A549 (cell line): ENCODE measurements around the gene OR6S1. TPM values are rescaled to one million over a fixed set of nuclear protein-coding genes. Genes with fewer than 3 reads are reported as not detected.
"Not testable (repeated sequence)": the region's sequence is repeated elsewhere in the genome, so short reads cannot be mapped to it uniquely, and the experiment has no call there.

Experiments
- ATAC-seq, 2 experiments: fragments of 200-7000 bp in 1 of 2; fragments of >200 bp in 1 of 2; cut with Nextera tagmentation in 1 of 2; cut with Tn5 transposase in 1 of 2; 3 replicates each; pipeline versions ENCODE4 v1.8.0 to v1.9.1; 2018 to 2020; ENCODE audit warnings: mild to moderate bottlenecking in 1 of 2, moderate library complexity in 1 of 2
- CTCF ChIA-PET: fragments of 300-600 bp; sonication (Branson Sonifier 250); formaldehyde crosslinking; extraction: SDS; loops from one replicate; lab custom pipeline; 2021; ENCODE audit warnings: antibody characterized with exemption, inconsistent platforms; lab: Yijun Ruan, JAX
- POLR2A ChIA-PET: fragments of 350-600 bp; formaldehyde crosslinking; extraction: SDS; loops from one replicate; lab custom pipeline; 2021; ENCODE audit warnings: antibody characterized with exemption, inconsistent platforms; lab: Yijun Ruan, JAX
- DNase-seq, 2 experiments: peaks; one replicate each; pipeline versions ENCODE4 v3.0.0 to v3.0.0-alpha.2; 2011 to 2016; ENCODE audit warnings: low read depth in 1 of 2, low spot score in 1 of 2
- FAIRE-seq: peaks from 2 replicates; lab custom pipeline; 2011; peaks lifted over from hg19 to GRCh38; lab: Jason Lieb, UNC
- H3K27ac ChIP-seq, 2 experiments: fragments of >200 bp; sonication (Bioruptor Twin); formaldehyde crosslinking; 3 replicates each; pipeline ENCODE4 v1.5.1; 2016 to 2017
- H3K4me1 ChIP-seq: fragments of >200 bp; sonication (Bioruptor Twin); formaldehyde crosslinking; 3 replicates; pipeline ENCODE4 v1.6.1; 2016
- H3K4me2 ChIP-seq: fragments of >200 bp; sonication (Bioruptor Twin); formaldehyde crosslinking; 3 replicates; pipeline ENCODE4 v1.6.1; 2016
- H3K4me3 ChIP-seq: fragments of >200 bp; sonication (Bioruptor Twin); formaldehyde crosslinking; 3 replicates; pipeline ENCODE4 v1.5.1; 2016
- H3K9me3 ChIP-seq: fragments of >200 bp; sonication (Bioruptor Twin); formaldehyde crosslinking; 3 replicates; pipeline ENCODE4 v1.6.1; 2016
- BHLHE40 ChIP-seq: IDR thresholded peaks from 2 replicates; pipeline ENCODE4 v1.6.1; 2012; ENCODE audit warnings: low read depth, low read length, inconsistent platforms
- CBX8 ChIP-seq: fragments of 200-600 bp; sonication (generic); IDR thresholded peaks from 2 replicates; pipeline ENCODE4 v1.6.1; 2016
- CEBPB ChIP-seq, 2 experiments: fragments of >200 bp in 1 of 2; sonication (Bioruptor Twin) in 1 of 2; formaldehyde crosslinking in 1 of 2; IDR thresholded peaks; 2 replicates each; pipeline ENCODE4 v1.6.1; 2012 to 2016
- CHD2 ChIP-seq: fragments of 150-350 bp; IDR thresholded peaks from 2 replicates; pipeline ENCODE4 v1.6.1; 2014; ENCODE audit warnings: low read length; ENCODE audit not compliant: partially characterized antibody
- CHD4 ChIP-seq: fragments of 200-600 bp; sonication (generic); IDR thresholded peaks from 2 replicates; pipeline ENCODE4 v1.6.1; 2016; ENCODE audit warnings: antibody characterized with exemption, mild to moderate bottlenecking, borderline replicate concordance
- CTCF ChIP-seq: fragments of >200 bp; sonication (Bioruptor Twin); formaldehyde crosslinking; IDR thresholded peaks from 3 replicates; pipeline ENCODE4 v1.5.1; 2016
- EHF ChIP-seq: fragments of 250-450 bp; sonication (Bioruptor Pico); IDR thresholded peaks from 2 replicates; pipeline ENCODE4 v1.5.0; 2020; ENCODE audit warnings: mild to moderate bottlenecking
- EP300 ChIP-seq, 2 experiments: fragments of >200 bp; sonication (Bioruptor Twin); formaldehyde crosslinking; IDR thresholded peaks; 2 replicates in 1 of 2; 3 replicates in 1 of 2; pipeline ENCODE4 v1.6.1; 2016 to 2017
- ESRRA ChIP-seq: fragments of 150-350 bp; IDR thresholded peaks from 2 replicates; pipeline ENCODE4 v1.6.1; 2014; ENCODE audit warnings: mild to moderate bottlenecking, low read length, borderline replicate concordance
- FOSB ChIP-seq: fragments of 250-450 bp; sonication (Bioruptor Pico); IDR thresholded peaks from 2 replicates; pipeline ENCODE4 v1.5.0; 2020; ENCODE audit warnings: mild to moderate bottlenecking, moderate library complexity
- FOXS1 ChIP-seq: fragments of 250-450 bp; sonication (Bioruptor Pico); IDR thresholded peaks from 2 replicates; pipeline ENCODE4 v1.5.0; 2020; ENCODE audit warnings: mild to moderate bottlenecking, moderate library complexity
- GATA3 ChIP-seq: IDR thresholded peaks from 2 replicates; pipeline ENCODE4 v1.6.1; 2012; ENCODE audit warnings: borderline replicate concordance
- HDAC2 ChIP-seq: fragments of 200-600 bp; sonication (generic); IDR thresholded peaks from 2 replicates; pipeline ENCODE4 v1.6.1; 2016
- HEYL ChIP-seq: fragments of 250-450 bp; sonication (Bioruptor Pico); IDR thresholded peaks from 2 replicates; pipeline ENCODE4 v1.8.0; 2021; ENCODE audit warnings: mild to moderate bottlenecking, moderate library complexity
- HOXB13 ChIP-seq: fragments of 250-450 bp; sonication (Bioruptor Pico); IDR thresholded peaks from 2 replicates; pipeline ENCODE4 v1.5.0; 2020; ENCODE audit warnings: low read depth, mild to moderate bottlenecking, moderate library complexity
- JUN ChIP-seq, 2 experiments: fragments of >200 bp; sonication (Bioruptor Twin); formaldehyde crosslinking; IDR thresholded peaks; 2 replicates in 1 of 2; 3 replicates in 1 of 2; pipeline ENCODE4 v1.6.1; 2016 to 2017
- JUNB ChIP-seq: fragments of >200 bp; sonication (Bioruptor Twin); formaldehyde crosslinking; IDR thresholded peaks from 2 replicates; pipeline ENCODE4 v1.6.1; 2016
- KDM1A ChIP-seq: fragments of 200-600 bp; sonication (generic); IDR thresholded peaks from 2 replicates; pipeline ENCODE4 v1.6.1; 2016; ENCODE audit warnings: low read depth, mild to moderate bottlenecking
- MAZ ChIP-seq: fragments of 150-350 bp; IDR thresholded peaks from 2 replicates; pipeline ENCODE4 v1.6.1; 2014; ENCODE audit warnings: antibody characterized with exemption, low read depth, low read length, borderline replicate concordance
- MYC ChIP-seq: IDR thresholded peaks from 2 replicates; pipeline ENCODE4 v1.6.1; 2012; ENCODE audit warnings: mild to moderate bottlenecking, inconsistent platforms, low read length, improper control_type of control experiment, borderline replicate concordance
- NPAS2 ChIP-seq: fragments of 250-450 bp; sonication (Bioruptor Pico); IDR thresholded peaks from 2 replicates; pipeline ENCODE4 v1.8.0; 2022; ENCODE audit warnings: mild to moderate bottlenecking, moderate library complexity, borderline replicate concordance
- PBX3 ChIP-seq: IDR thresholded peaks from 2 replicates; pipeline ENCODE4 v1.6.1; 2012
- POLR2A ChIP-seq: IDR thresholded peaks from 2 replicates; pipeline ENCODE4 v1.6.1; 2012; ENCODE audit warnings: mild to moderate bottlenecking, low read length
- POLR2AphosphoS2 ChIP-seq: conservative IDR thresholded peaks from 2 replicates; pipeline ENCODE4 v1.6.1; 2012; ENCODE audit warnings: low read length, improper control_type of control experiment, inconsistent platforms
- RAD21 ChIP-seq, 2 experiments: fragments of >200 bp in 1 of 2; sonication (Bioruptor Twin) in 1 of 2; formaldehyde crosslinking in 1 of 2; IDR thresholded peaks in 1 of 2; conservative IDR thresholded peaks in 1 of 2; 2 replicates in 1 of 2; 3 replicates in 1 of 2; pipeline ENCODE4 v1.6.1; 2012 to 2018; ENCODE audit warnings: inconsistent platforms in 1 of 2
- RCOR1 ChIP-seq: fragments of 150-350 bp; IDR thresholded peaks from 2 replicates; pipeline ENCODE4 v1.6.1; 2014; ENCODE audit warnings: antibody characterized with exemption, low read length, low read depth
- RNF2 ChIP-seq: fragments of 200-600 bp; sonication (generic); IDR thresholded peaks from 2 replicates; pipeline ENCODE4 v1.6.1; 2016; ENCODE audit warnings: low read depth, mild to moderate bottlenecking, antibody characterized with exemption, moderate library complexity, borderline replicate concordance
- SMC3 ChIP-seq: fragments of >200 bp; sonication (Bioruptor Twin); formaldehyde crosslinking; IDR thresholded peaks from 3 replicates; pipeline ENCODE4 v1.6.1; 2018; ENCODE audit warnings: inconsistent platforms
- SREBF2 ChIP-seq: fragments of 450-650 bp; IDR thresholded peaks from 2 replicates; pipeline ENCODE4 v1.6.1; 2014; ENCODE audit warnings: mild to moderate bottlenecking, moderate library complexity
- TFCP2L1 ChIP-seq: fragments of 250-450 bp; sonication (Bioruptor Pico); IDR thresholded peaks from 2 replicates; pipeline ENCODE4 v1.5.0; 2021; ENCODE audit warnings: mild to moderate bottlenecking
- ZFP36 ChIP-seq: fragments of 450-650 bp; IDR thresholded peaks from 2 replicates; pipeline ENCODE4 v1.6.1; 2014; ENCODE audit warnings: borderline replicate concordance; ENCODE audit not compliant: partially characterized antibody
- WGBS: methylation state at CpG from one replicate; pipeline ENCODE4 v1.1.6; 2017; ENCODE audit errors: missing lambda C conversion rate; 5-methylcytosine and 5-hydroxymethylcytosine counted together
- polyA plus RNA-seq, 4 experiments: library from polyadenylated mRNA; depleted of rRNA in 3 of 4; stranded (reverse); fragments of >200 nt; fragmentation: RNase III in 1 of 4; extraction: RNeasy Plus Mini Kit Qiagen cat#74134 plus additional on column Dnase treatment in 1 of 4; gene quantifications; 2 replicates in 3 of 4; 3 replicates in 1 of 4; pipeline ENCODE4 v1.2.3, GENCODE V29; 2011 to 2017
- TF ChIP-seq, protein P1 (sequence below): IDR thresholded peaks from 2 replicates; pipeline ENCODE4 v1.6.1; 2012
- TF ChIP-seq, protein P2 (sequence below): fragments of >200 bp; sonication (Bioruptor Twin); formaldehyde crosslinking; IDR thresholded peaks from 2 replicates; pipeline ENCODE4 v1.6.1; 2016
- TF ChIP-seq, protein P3 (sequence below): fragments of 150-350 bp; IDR thresholded peaks from 2 replicates; pipeline ENCODE4 v1.6.1; 2014; ENCODE audit warnings: low read depth, mild to moderate bottlenecking, low read length

The OR6S1 gene
- polyA plus RNA-seq, 2 of the 4 experiments (the other 2 are of a cell fraction), result not detected

- H3K9me3 ChIP-seq, ATAC-seq, POLR2A ChIA-PET, H3K4me2 ChIP-seq, FAIRE-seq, H3K27ac ChIP-seq, H3K4me1 ChIP-seq, H3K4me3 ChIP-seq, DNase-seq: not testable (repeated sequence)
- CTCF ChIA-PET, result interaction anchor here (11.1 to 11.5 kb wide), 2 partner anchors 13 to 28 kb away, joined by 130 to 191 read pairs; partner anchors contain the start of gene RNASE4
- 60% methylated on average over 7 of the region's 7 CpGs for WGBS
Observed at GRCh38 chr14:20666400-20666961, 25.0 kb upstream of the OR6S1 start.

GRCh38 chr14:20662968-20663732 is 21.7 kb upstream of the OR6S1 start:
- CTCF ChIA-PET, result interaction anchor here (1.0 to 11.5 kb wide), 9 partner anchors 10 to 308 kb away, joined by 3 to 191 read pairs (median 4); partner anchors contain the start of gene RNASE4
- peaks cover 2% of the 10 kb centered on the region; the same call in 1 of the 3 replicates for H3K4me1 ChIP-seq
- WGBS, result 2% methylated on average over 29 of the region's 31 CpGs
- FAIRE-seq (peak; percentile 23), ATAC-seq (peak; percentile 90 to 93), DNase-seq (peak; percentile 74 to 99)
- H3K4me2 ChIP-seq, result peak overlapping the region; percentile 69
- H3K9me3 ChIP-seq, result no peaks in the 10 kb centered on the region
- POLR2A ChIA-PET, result interaction anchor here (0.8 to 3.8 kb wide), 2 partner anchors 18 to 31 kb away, joined by 3 to 21 read pairs; no protein-coding TSS in a partner anchor
- H3K27ac ChIP-seq, result peak overlapping the region; percentile 34 to 73
- peak overlapping the region; percentile 56 for H3K4me3 ChIP-seq
- no peak for TF ChIP-seq ESRRA
- no peak for TF ChIP-seq NPAS2 (CRISPR knock-in tag)
- TF ChIP-seq CHD4, result no peak
- TF ChIP-seq EP300 (IDR thresholded peaks at IDR 0.05), result no peak
- TF ChIP-seq JUN (IDR thresholded peaks at IDR 0.05), result 0 out of 5 replicates have a peak, but pooled peaks of 1 of the 2 experiments have one; percentile 47
- TF ChIP-seq HOXB13 (CRISPR knock-in tag), result no peak
- no peak for TF ChIP-seq RCOR1
- TF ChIP-seq PBX3, result 0 out of 2 replicates have a peak, but pooled peaks have one; percentile 42
- TF ChIP-seq FOSB (CRISPR knock-in tag), result no peak
- no peak for TF ChIP-seq HDAC2
- TF ChIP-seq BHLHE40, result no peak
- peak; percentile 46 for TF ChIP-seq CTCF
- TF ChIP-seq HEYL (CRISPR knock-in tag), result no peak
- TF ChIP-seq, protein P1, sequence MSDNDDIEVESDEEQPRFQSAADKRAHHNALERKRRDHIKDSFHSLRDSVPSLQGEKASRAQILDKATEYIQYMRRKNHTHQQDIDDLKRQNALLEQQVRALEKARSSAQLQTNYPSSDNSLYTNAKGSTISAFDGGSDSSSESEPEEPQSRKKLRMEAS, result peak; percentile 86
- TF ChIP-seq FOXS1 (CRISPR knock-in tag), result no peak; the same call in 1 of the 2 replicates
- no peak for TF ChIP-seq MAZ
- TF ChIP-seq, protein P2, sequence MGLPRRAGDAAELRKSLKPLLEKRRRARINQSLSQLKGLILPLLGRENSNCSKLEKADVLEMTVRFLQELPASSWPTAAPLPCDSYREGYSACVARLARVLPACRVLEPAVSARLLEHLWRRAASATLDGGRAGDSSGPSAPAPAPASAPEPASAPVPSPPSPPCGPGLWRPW, result no peak
- TF ChIP-seq KDM1A, result no peak
- no peak for TF ChIP-seq JUNB
- no peak for TF ChIP-seq MYC
- no peak for TF ChIP-seq RNF2
- peak; percentile 33; the same call in 1 of the 2 replicates for TF ChIP-seq GATA3
- peak; percentile 74 for TF ChIP-seq SREBF2
- no peak for TF ChIP-seq CBX8
- TF ChIP-seq, protein P3, sequence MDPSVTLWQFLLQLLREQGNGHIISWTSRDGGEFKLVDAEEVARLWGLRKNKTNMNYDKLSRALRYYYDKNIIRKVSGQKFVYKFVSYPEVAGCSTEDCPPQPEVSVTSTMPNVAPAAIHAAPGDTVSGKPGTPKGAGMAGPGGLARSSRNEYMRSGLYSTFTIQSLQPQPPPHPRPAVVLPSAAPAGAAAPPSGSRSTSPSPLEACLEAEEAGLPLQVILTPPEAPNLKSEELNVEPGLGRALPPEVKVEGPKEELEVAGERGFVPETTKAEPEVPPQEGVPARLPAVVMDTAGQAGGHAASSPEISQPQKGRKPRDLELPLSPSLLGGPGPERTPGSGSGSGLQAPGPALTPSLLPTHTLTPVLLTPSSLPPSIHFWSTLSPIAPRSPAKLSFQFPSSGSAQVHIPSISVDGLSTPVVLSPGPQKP, result no peak
- TF ChIP-seq POLR2AphosphoS2, result no peak
- TF ChIP-seq CEBPB (IDR thresholded peaks at IDR 0.05), result peak in 1 of 2 experiments; percentile 41; a peak in 1 of 4 replicates
- TF ChIP-seq POLR2A, result no peak
- TF ChIP-seq TFCP2L1 (CRISPR knock-in tag), result no peak
- peak; percentile 76 for TF ChIP-seq SMC3
- peak; percentile 57 to 71 for TF ChIP-seq RAD21 (conservative IDR thresholded peaks at IDR 0.05 in 1 of 2, IDR thresholded peaks at IDR 0.05 in 1 of 2)
- no peak for TF ChIP-seq ZFP36
- TF ChIP-seq EHF (CRISPR knock-in tag), result no peak
- no peak for TF ChIP-seq CHD2
